NCI-H524 (cell line): ENCODE results near the gene PLCB4.
A peak's percentile ranks its signal among the peaks of the same experiment; 100 is the strongest.

Experiments used
- DNase-seq, 2 experiments: peaks; one replicate each; lab custom pipeline; 2025; lab: John Stamatoyannopoulos, UW

PLCB4 gene

GRCh38 chr20:9496155-9496554 is 427.3 kb downstream of the PLCB4 start:
- DNase-seq: no peak

DNA sequence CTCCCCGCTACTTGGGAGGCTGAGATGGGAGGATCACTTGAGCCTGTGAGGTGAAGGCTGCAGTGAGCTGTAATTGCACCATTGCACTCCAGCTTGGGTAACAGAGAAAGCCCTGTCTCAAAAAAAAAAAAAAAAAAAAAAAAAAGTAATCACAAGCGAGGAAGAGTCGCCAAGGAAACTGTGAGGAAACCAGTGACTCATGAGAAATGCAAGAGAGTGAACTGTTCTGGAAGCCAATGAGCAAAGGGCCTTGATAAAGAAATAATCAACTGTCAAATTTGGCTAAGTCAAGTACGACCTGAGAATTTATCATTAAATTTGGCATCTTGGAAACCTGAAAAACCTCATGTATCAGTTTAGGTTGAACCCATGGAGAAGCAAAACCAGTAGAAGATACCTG is 429.4 kb downstream of the PLCB4 start:
- DNase-seq: no peak

- no peak for DNase-seq
These were observed 430.4 kb downstream of the PLCB4 start for GRCh38 chr20:9499126-9499899.

GRCh38 chr20:9500121-9500520 is 431.2 kb downstream of the PLCB4 start:
- no peak for DNase-seq

DNA sequence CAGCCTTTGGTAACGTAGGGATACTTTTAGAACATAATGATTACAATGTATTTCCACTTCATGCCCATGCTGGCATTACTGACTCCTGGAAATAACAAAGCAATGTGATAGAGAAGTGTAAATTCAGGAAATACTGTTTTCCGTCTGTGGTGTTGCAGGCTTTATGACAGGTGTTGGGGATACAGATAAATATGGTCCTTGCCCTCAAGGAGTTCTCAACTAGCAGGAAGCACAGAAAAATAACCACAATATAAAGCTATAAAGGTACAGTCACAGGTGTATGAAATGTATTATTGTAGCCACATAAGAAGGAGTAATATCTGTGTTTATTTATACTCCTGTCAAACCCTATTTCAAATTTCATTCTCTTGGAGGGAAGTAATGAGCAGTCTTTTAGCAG is 432.6 kb downstream of the PLCB4 start:
- DNase-seq: no peak

DNA sequence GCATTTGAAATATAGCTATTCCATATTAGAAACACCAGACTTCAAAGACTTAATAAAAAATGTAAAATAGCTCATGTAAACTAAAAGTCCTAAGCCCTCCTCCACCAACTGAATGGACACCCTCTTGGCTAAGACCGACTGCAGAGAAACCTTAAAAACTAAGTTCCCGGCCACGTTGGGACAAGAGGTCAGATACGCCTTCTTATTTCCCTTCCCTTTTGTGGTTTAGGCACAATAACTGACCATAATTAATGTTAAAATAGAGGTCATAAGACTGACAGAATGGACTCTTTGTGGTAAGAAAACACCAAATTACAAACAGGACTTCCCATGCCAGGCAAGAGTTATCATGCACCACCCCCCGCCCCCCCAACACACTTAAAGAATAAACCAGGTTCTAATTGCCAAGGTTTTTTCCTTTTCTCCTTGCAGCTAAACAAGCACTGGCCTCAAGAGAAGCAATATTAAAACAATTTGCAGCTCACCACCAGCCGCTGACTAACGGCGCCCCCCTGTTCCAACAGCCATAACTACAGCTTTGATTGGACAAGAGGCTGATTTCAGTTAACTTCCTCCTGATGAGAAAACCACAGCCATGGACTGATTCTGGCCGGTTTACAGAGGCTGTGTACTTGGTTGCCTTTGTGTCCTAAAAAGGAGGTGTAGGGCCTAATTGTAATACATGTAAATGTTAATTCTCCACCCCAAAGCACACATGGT is 434.8 kb downstream of the PLCB4 start:
- DNase-seq: peak in 1 of 2 experiments; percentile 6

- no peak for DNase-seq
These were observed 437.5 kb downstream of the PLCB4 start for GRCh38 chr20:9506280-9506821.

GRCh38 chr20:9506964-9507369 is 438.1 kb downstream of the PLCB4 start:
- DNase-seq: no peak

DNA sequence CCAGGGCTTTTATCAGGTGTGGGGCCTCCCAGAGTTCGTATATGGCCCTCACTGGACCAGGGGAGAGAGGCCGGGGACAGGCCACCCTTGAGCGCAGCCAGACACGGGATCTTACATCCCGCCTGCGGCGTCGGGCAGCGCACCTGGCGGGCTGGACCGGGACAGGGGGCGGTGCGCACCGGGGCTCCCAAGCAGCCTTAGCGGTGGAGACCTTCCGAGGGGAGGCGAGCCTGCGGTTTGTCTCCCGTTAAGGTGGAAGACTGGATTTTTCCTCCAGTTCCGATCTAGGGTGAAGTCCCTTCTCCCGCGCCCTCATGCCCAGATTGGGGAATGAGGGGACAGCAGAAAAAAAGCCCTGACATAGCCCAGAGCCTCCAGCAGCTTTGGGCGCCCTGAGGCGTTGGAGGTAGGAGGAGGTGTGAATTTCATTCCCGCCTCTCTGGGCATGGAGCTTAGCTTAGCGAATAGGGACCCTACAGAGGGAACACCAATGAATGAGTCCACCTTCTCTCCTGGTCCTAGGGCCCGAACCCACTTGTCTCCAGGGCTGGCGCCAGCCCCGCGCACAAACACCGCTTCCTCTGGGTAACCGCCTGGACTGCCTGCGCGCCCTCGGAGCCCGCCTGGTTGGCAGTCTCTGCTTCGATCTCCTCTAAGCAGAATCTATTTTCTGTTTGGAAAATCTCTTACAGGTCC is 438.8 kb downstream of the PLCB4 start:
- DNase-seq: no peak

DNA sequence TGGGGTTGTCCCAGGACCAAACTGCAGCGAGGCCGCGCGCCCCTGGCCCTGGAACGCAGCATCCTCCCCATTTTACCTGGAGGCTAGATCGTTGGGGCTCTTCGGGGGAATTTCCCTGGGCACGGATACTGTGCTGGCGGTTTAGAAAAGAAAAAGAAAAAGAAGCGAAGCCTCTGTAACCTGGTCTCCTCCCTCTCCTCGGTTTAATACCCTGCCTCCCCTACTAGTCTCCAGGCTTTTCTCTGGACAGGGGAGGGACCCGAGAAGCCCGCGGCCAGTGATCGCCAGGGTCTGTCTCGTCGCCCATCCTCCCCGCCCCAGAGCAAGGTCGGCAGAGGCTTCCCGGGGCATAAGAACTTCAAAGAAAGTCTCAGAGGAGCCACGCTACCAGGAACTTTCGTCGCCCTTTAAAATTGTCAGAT is 439.4 kb downstream of the PLCB4 start:
- DNase-seq: no peak

DNA sequence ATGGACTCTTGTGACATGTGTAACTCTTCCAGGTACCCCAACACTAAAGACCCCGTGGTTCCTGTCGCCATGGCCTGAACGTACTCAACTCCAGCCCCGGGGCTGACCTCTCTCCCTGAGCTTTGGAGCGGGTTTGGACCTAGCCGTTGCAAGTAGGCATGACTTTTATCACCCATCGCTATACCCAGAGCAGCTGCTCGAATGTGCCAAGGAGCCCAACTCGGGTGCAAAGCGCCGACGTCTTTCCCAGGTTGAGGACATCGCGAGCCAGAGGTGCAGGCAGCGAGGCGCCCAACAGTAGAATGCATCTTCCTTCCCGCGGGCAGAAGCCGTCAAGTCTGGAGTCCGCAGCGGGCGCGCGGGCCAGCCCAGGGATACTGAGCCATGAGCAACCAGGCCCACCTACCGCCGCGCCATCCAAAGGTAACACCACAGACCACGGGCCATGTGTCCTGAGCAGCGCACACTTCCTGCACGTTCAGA is 439.9 kb downstream of the PLCB4 start:
- DNase-seq: no peak

GRCh38 chr20:9509246-9509645 is 440.4 kb downstream of the PLCB4 start:
- DNase-seq: no peak

DNA sequence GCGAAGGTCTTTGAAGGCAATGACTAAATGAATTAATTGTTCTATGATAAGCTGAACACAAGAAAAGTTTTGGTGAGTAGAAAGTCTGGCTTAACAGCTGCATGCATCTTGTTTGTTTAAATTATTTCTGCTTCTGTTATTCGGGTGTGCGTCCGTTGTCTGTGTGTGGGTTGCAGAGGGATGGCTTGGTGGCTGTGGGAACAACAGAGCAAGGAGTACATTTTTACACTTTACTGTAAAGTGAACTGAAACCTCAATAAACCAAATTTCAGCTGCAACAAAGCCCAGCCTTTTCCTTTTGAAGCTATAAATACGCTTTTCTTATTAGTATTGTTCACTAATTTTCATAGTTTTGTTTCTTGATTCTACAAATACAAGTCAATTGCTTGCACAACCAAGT is 442.0 kb downstream of the PLCB4 start:
- no peak for DNase-seq

- peak; percentile 54 to 61 for DNase-seq
These were observed 445.2 kb downstream of the PLCB4 start for GRCh38 chr20:9514072-9514460.

GRCh38 chr20:9514461-9515213 is 445.8 kb downstream of the PLCB4 start, which contains the start of gene LAMP5:
Gene LAMP5, plus strand, starts transcription at chr20:9514590. Its CDS starts 263 bp downstream, at chr20:9514853.
- DNase-seq: peak; percentile 73 to 86

- DNase-seq: peak in 1 of 2 experiments; percentile 43
These were observed 446.3 kb downstream of the PLCB4 start for GRCh38 chr20:9515214-9515585.

GRCh38 chr20:9515741-9516233 is 446.9 kb downstream of the PLCB4 start:
- DNase-seq: peak; percentile 15 to 72

GRCh38 chr20:9516234-9516871 is 447.5 kb downstream of the PLCB4 start:
- no peak for DNase-seq

DNA sequence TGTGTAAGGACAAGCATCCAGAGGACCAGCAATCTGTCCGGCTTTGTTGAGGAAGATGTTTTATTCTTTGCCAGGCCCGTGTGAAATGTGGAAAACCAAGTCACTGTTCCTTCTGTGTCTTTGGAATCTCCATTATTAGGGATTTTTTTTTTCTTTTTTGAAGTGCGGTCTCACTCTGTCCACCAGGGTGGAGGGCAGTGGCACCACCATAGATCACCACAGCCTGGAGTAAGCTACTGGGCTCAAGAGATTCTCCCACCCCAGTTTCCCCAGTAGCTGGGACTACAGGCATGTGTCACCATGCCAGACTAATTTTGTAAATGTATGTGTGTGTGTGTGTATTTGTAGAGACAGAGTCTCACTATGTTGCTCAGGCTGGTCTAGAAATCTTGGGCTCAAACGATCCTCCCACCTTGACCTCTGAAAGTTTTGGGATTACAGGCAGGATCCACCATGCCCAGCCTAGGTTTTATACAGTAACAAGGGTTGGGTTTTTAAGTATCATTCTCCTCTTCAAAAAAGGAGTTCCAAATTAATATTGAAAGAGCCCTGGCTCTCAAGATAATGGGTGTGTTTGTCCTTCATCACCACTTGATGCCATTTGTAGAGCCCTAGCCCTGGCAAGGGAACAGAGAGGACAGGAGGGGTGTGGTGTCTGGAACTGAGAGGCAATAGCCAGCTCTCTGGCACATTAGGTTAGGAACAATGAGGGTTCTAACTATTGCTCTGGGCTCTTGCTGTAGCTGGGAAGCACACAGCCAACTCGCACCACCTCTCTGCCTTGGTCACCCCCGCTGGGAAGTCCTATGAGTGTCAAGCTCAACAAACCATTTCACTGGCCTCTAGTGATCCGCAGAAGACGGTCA is 448.6 kb downstream of the PLCB4 start:
- DNase-seq: no peak
